Glomerular endothelial cell (primary cell): ENCODE data around the gene GRIP1. TPM values are rescaled to one million over a fixed set of nuclear protein-coding genes. Genes with fewer than 3 reads are reported as not detected.

Source experiments
- DNase-seq: peaks from one replicate; pipeline ENCODE4 v3.0.0-alpha.2; 2011; ENCODE audit warnings: low read depth, low spot score; ENCODE audit errors: extremely low read depth
- total RNA-seq: library from RNA; depleted of rRNA; stranded (reverse); fragments of >200 nt; gene quantifications from 2 replicates; pipeline ENCODE4 v1.2.3, GENCODE V29; 2015

Gene GRIP1
- total RNA-seq, 1 donor from 2014 or later, result 0.88 TPM

GRCh38 chr12:66647034-66647691 is 31.7 kb downstream of the GRIP1 start:
- DNase-seq, result no peak

- no peak for DNase-seq
Measured at GRCh38 chr12:66644151-66644550, 34.7 kb downstream of the GRIP1 start.

- no peak for DNase-seq
Measured at GRCh38 chr12:66640691-66641460, 38.0 kb downstream of the GRIP1 start.

GRCh38 chr12:66638666-66639065 is 40.2 kb downstream of the GRIP1 start:
- no peak for DNase-seq

GRCh38 chr12:66637699-66638301 is 41.1 kb downstream of the GRIP1 start:
- DNase-seq, result no peak

- DNase-seq, result no peak
Measured at GRCh38 chr12:66636771-66637170, 42.1 kb downstream of the GRIP1 start.

GRCh38 chr12:66633676-66634075 is 45.2 kb downstream of the GRIP1 start:
- DNase-seq, result no peak

GRCh38 chr12:66629138-66629870 is 49.6 kb downstream of the GRIP1 start:
- no peak for DNase-seq

GRCh38 chr12:66627988-66628317 is 50.9 kb downstream of the GRIP1 start:
- no peak for DNase-seq

GRCh38 chr12:66627270-66627987 is 51.4 kb downstream of the GRIP1 start:
- no peak for DNase-seq

GRCh38 chr12:66624806-66625205 is 54.1 kb downstream of the GRIP1 start:
- DNase-seq, result no peak

GRCh38 chr12:66623455-66623854 is 55.4 kb downstream of the GRIP1 start:
- no peak for DNase-seq

GRCh38 chr12:66620688-66621087 is 58.2 kb downstream of the GRIP1 start:
- DNase-seq, result no peak

GRCh38 chr12:66620026-66620425 is 58.9 kb downstream of the GRIP1 start:
- DNase-seq, result no peak

GRCh38 chr12:66617991-66618390 is 60.9 kb downstream of the GRIP1 start:
- DNase-seq, result no peak

GRCh38 chr12:66612090-66612775 is 66.6 kb downstream of the GRIP1 start:
- no peak for DNase-seq

GRCh38 chr12:66607147-66607546 is 71.7 kb downstream of the GRIP1 start:
- DNase-seq, result no peak

GRCh38 chr12:66605293-66605692 is 73.6 kb downstream of the GRIP1 start:
- no peak for DNase-seq

GRCh38 chr12:66603981-66604479 is 74.8 kb downstream of the GRIP1 start:
- no peak for DNase-seq

GRCh38 chr12:66603461-66603860 is 75.4 kb downstream of the GRIP1 start:
- DNase-seq, result no peak
